Measurements from ENCODE around the gene ZNF613. TPM values are rescaled to one million over a fixed set of nuclear protein-coding genes. Genes with fewer than 3 reads are reported as not detected.

The ZNF613 gene
- total and polyA plus RNA-seq, 2 of the 13 experiments (the other 11 are each of a cell fraction or from before 2014, with no cell fraction given), result 3.6 to 8.3 TPM

- TF ChIP-seq HOXD1 (CRISPR knock-in tag; IDR thresholded peaks at IDR 0.05), result no peak
- TF ChIP-seq ZNF782 (CRISPR knock-in tag; IDR thresholded peaks at IDR 0.05; ENCODE audit: borderline replicate concordance), result peak; percentile 65; the same call in 1 of the 2 replicates
- 0 out of 2 replicates have a peak, but pooled peaks have one; percentile 46 for TF ChIP-seq ZNF816 (CRISPR knock-in tag; IDR thresholded peaks at IDR 0.05; ENCODE audit: borderline replicate concordance)
- 0 out of 2 replicates have a peak, but pooled peaks have one; percentile 18 for TF ChIP-seq PITX1 (CRISPR knock-in tag; IDR thresholded peaks at IDR 0.05)
- TF ChIP-seq GABPA (IDR thresholded peaks at IDR 0.05; ENCODE audit: low read depth, low read length), result 0 out of 2 replicates have a peak, but pooled peaks have one; percentile 21
- peak; percentile 69 for TF ChIP-seq GABPA (CRISPR knock-in tag; IDR thresholded peaks at IDR 0.05; ENCODE audit: low read depth)
- TF ChIP-seq SALL1 (CRISPR knock-in tag; IDR thresholded peaks at IDR 0.05), result peak; percentile 73
- TF ChIP-seq XRCC5 (optimal IDR thresholded peaks at IDR 0.05; ENCODE audit: low read length), result peak; percentile 94
- peak; percentile 47; the same call in 1 of the 2 replicates for TF ChIP-seq NAIF1 (CRISPR knock-in tag; IDR thresholded peaks at IDR 0.05; ENCODE audit: borderline replicate concordance)
- peak; percentile 80 for TF ChIP-seq ZNF350 (CRISPR knock-in tag; IDR thresholded peaks at IDR 0.05; ENCODE audit: borderline replicate concordance, low read depth)
- peak; percentile 81 for TF ChIP-seq ZFP91 (CRISPR knock-in tag; IDR thresholded peaks at IDR 0.05; ENCODE audit: borderline replicate concordance)
- TF ChIP-seq THRA (CRISPR knock-in tag; IDR thresholded peaks at IDR 0.05; ENCODE audit: borderline replicate concordance), result peak; percentile 43; the same call in 1 of the 2 replicates
- TF ChIP-seq TCF12 (IDR thresholded peaks at IDR 0.05), result no peak
- no peak for TF ChIP-seq TCF12 (CRISPR knock-in tag; IDR thresholded peaks at IDR 0.05)
- TF ChIP-seq THYN1 (CRISPR knock-in tag; IDR thresholded peaks at IDR 0.05; ENCODE audit: borderline replicate concordance, low read depth), result no peak
- TF ChIP-seq ZNF670 (CRISPR knock-in tag; IDR thresholded peaks at IDR 0.05; ENCODE audit: borderline replicate concordance), result peak; percentile 62; the same call in 1 of the 2 replicates
- TF ChIP-seq HNRNPUL1 (IDR thresholded peaks at IDR 0.05; ENCODE audit: low read depth, low read length), result no peak
- TF ChIP-seq ZNF766 (CRISPR knock-in tag; IDR thresholded peaks at IDR 0.05; ENCODE audit: borderline replicate concordance), result peak; percentile 67; the same call in 1 of the 2 replicates
- peak; percentile 38; the same call in 1 of the 2 replicates for TF ChIP-seq PAXIP1 (CRISPR knock-in tag; conservative IDR thresholded peaks at IDR 0.05)
- peak; percentile 73; the same call in 1 of the 2 replicates for TF ChIP-seq KMT2A (CRISPR knock-in tag; IDR thresholded peaks at IDR 0.05)
Measured at GRCh38 chr19:51904331-51905165, 22.7 kb upstream of the ZNF613 start, which contains the start of gene ZNF649 (continued).
